Right lobe of liver (tissue), 6 donors: ENCODE results near the gene S100A16. TPM values are rescaled to one million over a fixed set of nuclear protein-coding genes. Genes with fewer than 3 reads are reported as not detected.
A peak's percentile ranks its signal among the peaks of the same experiment; 100 is the strongest.

ENCODE experiments used
- ATAC-seq, 4 donors: fragments of 200-7000 bp; cut with Tn5 transposase; one replicate each; pipeline ENCODE4 v1.9.1; 2020; ENCODE audit warnings: mild to moderate bottlenecking in 4 of 4, moderate library complexity in 4 of 4
- DNase-seq, 3 donors: peaks; one replicate each; pipeline ENCODE4 v3.0.0-alpha.2; 2020
- H3K27ac ChIP-seq, 3 donors: fragments of 200-600 bp; one replicate each; pipeline ENCODE4 v1.8.0; 2022
- H3K27me3 ChIP-seq, 2 donors: fragments of 200-600 bp; one replicate each; pipeline ENCODE4 v1.8.0; 2022
- H3K36me3 ChIP-seq, 4 donors: fragments of 200-600 bp; sonication (generic) in 1 of 4; one replicate each; pipeline versions ENCODE4 v1.5.1 to v1.8.0; 2017 to 2022; ENCODE audit warnings: control low read depth in 1 of 4
- H3K4me1 ChIP-seq, 4 donors: fragments of 200-600 bp; sonication (generic) in 1 of 4; one replicate each; pipeline versions ENCODE4 v1.5.1 to v1.8.0; 2017 to 2022; ENCODE audit warnings: control low read depth in 1 of 4
- H3K4me3 ChIP-seq, 3 donors: fragments of 200-600 bp; one replicate each; pipeline ENCODE4 v1.8.0; 2022
- H3K9me3 ChIP-seq, 4 donors: fragments of 200-600 bp; sonication (generic) in 1 of 4; one replicate each; pipeline versions ENCODE4 v1.5.1 to v1.8.0; 2017 to 2022; ENCODE audit warnings: control low read depth in 1 of 4
- CTCF ChIP-seq, 4 donors: fragments of 200-600 bp in 3 of 4; fragments of 450-650 bp in 1 of 4; IDR thresholded peaks; one replicate each; pipeline versions ENCODE4 v1.5.1 to v1.8.0; 2016 to 2022; ENCODE audit warnings: antibody characterized with exemption in 4 of 4, mild to moderate bottlenecking in 2 of 4
- POLR2A ChIP-seq: fragments of 450-650 bp; IDR thresholded peaks from one replicate; pipeline ENCODE4 v1.6.1; 2017; ENCODE audit warnings: antibody characterized with exemption, mild to moderate bottlenecking
- WGBS: methylation state at CpG from one replicate; pipeline ENCODE4 v1.1.6; 2018; ENCODE audit warnings: low coverage, low lambda C conversion rate; ENCODE audit not compliant: insufficient coverage; ENCODE audit errors: missing lambda C conversion rate; 5-methylcytosine and 5-hydroxymethylcytosine counted together
- intact Hi-C, 2 donors: fragments of 100-400 bp; cut with DNase I; formaldehyde crosslinking; loops; one replicate each; pipeline versions ENCODE4 v1.11.2 to v1.14.1; 2022
- long read RNA-seq: library from polyadenylated mRNA; unstranded; transcript quantifications from one replicate; pipeline ENCODE4 v2.0.0, GENCODE V29; 2019
- total RNA-seq, 6 experiments: library from RNA; depleted of rRNA in 2 of 6; stranded (reverse); fragments of >200 nt in 2 of 6; fragmentation: NEBNext Ultra II Directional in 3 of 6; extraction: Animal tissue kit (Norgen Biotek cat#: 25700) in 3 of 6; gene quantifications; one replicate each; pipeline versions ENCODE4 v1.1.0 to v1.2.4, GENCODE V29; 2016 to 2023
- donor health status: DM: no; HTN: yes; CAD: no.
- donor health status: DM: no; HTN: no; CAD: no.
- donor health status: DM: no; HTN: no; CAD: no.
- donor health status: DM: no; HTN: yes; CAD: no.
- donor health status: DM: no; HTN: yes; CAD: no.

The S100A16 gene
- total RNA-seq = 100 to 1,000 TPM in 2 of 6 experiments, 10 to 100 TPM in 4; 55.9 to 151 (median 71.8) TPM
- long read RNA-seq, transcript S100A16-204 (3 exons, 1,118 nt) = major isoform, 22 of 28 reads
- long read RNA-seq, partial matches to known transcripts = 1 of 28 reads
- long read RNA-seq, other reads (novel, unspliced or antisense) = 1 of 28 reads

- Histone ChIP-seq H3K27ac (peak within 1 kb of the TSS; percentile 84 to 87 (median 86)), H3K36me3 (no peaks in the 10 kb centered on the region), H3K27me3 (no peaks in the 10 kb centered on the region), H3K4me1 (peaks cover 0 to 46% (median 22%) of the 10 kb centered on the region in 4 donors), H3K9me3 (no peaks in the 10 kb centered on the region), H3K4me3 (peak within 1 kb of the TSS; percentile 57 to 75 (median 64))
- TF ChIP-seq POLR2A = peak; percentile 86
- no peak for TF ChIP-seq CTCF (IDR thresholded peaks at IDR 0.05)
- intact Hi-C loops = no loop called here
- DNase-seq (peak; percentile 81 to 89 (median 89)), ATAC-seq (peak; percentile 41 to 73 (median 66))
- WGBS = no CpG with 5 or more reads among the region's 9 CpGs
Measured at GRCh38 chr1:153612755-153613331, at the start of gene S100A16. Gene S100A16 (minus strand): TSS chr1:153613137. CDS start chr1:153608151, 4,986 bp downstream.

- Histone ChIP-seq H3K27ac (no peak overlapping the region), H3K4me1 (peaks cover 0 to 25% (median 5%) of the 10 kb centered on the region in 4 donors), H3K27me3 (no peaks in the 10 kb centered on the region), H3K4me3 (no peak overlapping the region), H3K36me3 (peaks cover 11 to 62% (median 39%) of the 10 kb centered on the region in 4 donors), H3K9me3 (no peaks in the 10 kb centered on the region)
- no peak for TF ChIP-seq CTCF (IDR thresholded peaks at IDR 0.05)
- no peak for TF ChIP-seq POLR2A
- DNase-seq (no peak), ATAC-seq (no peak)
- WGBS = 73% methylated on average over 2 of the region's 2 CpGs
- intact Hi-C loops = no loop called here
Measured at GRCh38 chr1:153662269-153662668, 49.3 kb upstream of the S100A16 start.

GRCh38 chr1:153661111-153661708, 48.3 kb upstream of the S100A16 start:
- TF ChIP-seq POLR2A = no peak
- TF ChIP-seq CTCF (IDR thresholded peaks at IDR 0.05) = no peak
- Histone ChIP-seq H3K27me3 (no peaks in the 10 kb centered on the region), H3K27ac (no peak overlapping the region), H3K36me3 (peaks cover 8 to 52% (median 34%) of the 10 kb centered on the region in 4 donors), H3K9me3 (no peaks in the 10 kb centered on the region), H3K4me3 (no peak overlapping the region), H3K4me1 (peaks cover 0 to 25% (median 5%) of the 10 kb centered on the region in 4 donors)
- 78% methylated on average over 6 of the region's 9 CpGs for WGBS
- ATAC-seq (no peak), DNase-seq (no peak)
- intact Hi-C loops = no loop called here

DNA sequence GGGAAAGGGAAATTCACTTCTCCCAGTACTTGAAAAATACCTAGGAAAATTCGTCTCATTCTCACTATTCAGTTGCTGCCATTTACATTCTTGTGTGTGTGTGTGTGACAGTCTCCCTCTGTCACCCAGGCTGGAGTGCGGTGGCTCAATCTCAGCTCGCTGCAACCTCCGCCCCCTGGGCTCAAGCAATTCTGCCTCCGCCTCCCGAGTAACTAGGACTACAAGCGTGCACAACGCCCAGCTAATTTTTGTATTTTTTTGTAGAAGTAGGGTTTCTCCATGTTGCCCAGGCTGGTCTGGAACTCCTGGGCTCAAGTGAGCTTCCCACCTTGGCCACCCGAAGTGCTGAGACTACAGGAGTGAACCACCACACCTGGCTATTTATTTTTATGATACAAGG, 46.7 kb upstream of the S100A16 start:
- no peak for DNase-seq
- intact Hi-C loops = no loop called here
- H3K4me1 ChIP-seq = peaks cover 0 to 15% (median 1%) of the 10 kb centered on the region in 4 donors
- no peaks in the 10 kb centered on the region for H3K9me3 ChIP-seq
- no peaks in the 10 kb centered on the region for H3K27me3 ChIP-seq
- no peak for TF ChIP-seq CTCF (IDR thresholded peaks at IDR 0.05)
- ATAC-seq = no peak
- 73% methylated on average over 8 of the region's 9 CpGs for WGBS
- H3K4me3 ChIP-seq = peak overlapping the region in 2 of 3 donors; percentile 71 to 77
- no peak overlapping the region for H3K27ac ChIP-seq
- H3K36me3 ChIP-seq = peaks cover 0 to 36% (median 23%) of the 10 kb centered on the region in 4 donors
